NOMO-1 treated with DMSO at 0.1 percent for 48 hours (cell line): ENCODE measurements around the gene VEGFC.

Experiments
- DNase-seq: peaks from one replicate; lab custom pipeline; 2025; ENCODE audit not compliant: unreplicated experiment; lab: John Stamatoyannopoulos, UW

Gene VEGFC

GRCh38 chr4:176792326-176793059, at the start of gene VEGFC:
VEGFC (minus strand) TSS chr4:176792922; CDS start chr4:176792311, 611 bp downstream.
- DNase-seq: peak; percentile 46

GRCh38 chr4:176841711-176842112, 49.0 kb upstream of the VEGFC start:
- no peak for DNase-seq

GRCh38 chr4:176840166-176840565, 47.4 kb upstream of the VEGFC start:
- peak; percentile 72 for DNase-seq

- DNase-seq: no peak
Observed at GRCh38 chr4:176839656-176840055, 46.9 kb upstream of the VEGFC start.

GRCh38 chr4:176838601-176839433, 46.1 kb upstream of the VEGFC start:
- no peak for DNase-seq

- DNase-seq: no peak
Observed at GRCh38 chr4:176837169-176837895, 44.6 kb upstream of the VEGFC start.

GRCh38 chr4:176834531-176834930, 41.8 kb upstream of the VEGFC start:
- no peak for DNase-seq

- no peak for DNase-seq
Observed at GRCh38 chr4:176833400-176834175, 40.9 kb upstream of the VEGFC start.

- no peak for DNase-seq
Observed at GRCh38 chr4:176830971-176831370, 38.2 kb upstream of the VEGFC start.

- no peak for DNase-seq
Observed at GRCh38 chr4:176825586-176825985, 32.9 kb upstream of the VEGFC start.

- no peak for DNase-seq
Observed at GRCh38 chr4:176824645-176825366, 32.1 kb upstream of the VEGFC start.

GRCh38 chr4:176818531-176818930, 25.8 kb upstream of the VEGFC start:
- no peak for DNase-seq

- DNase-seq: no peak
Observed at GRCh38 chr4:176817204-176817603, 24.5 kb upstream of the VEGFC start.

GRCh38 chr4:176814770-176815169, 22.0 kb upstream of the VEGFC start:
- DNase-seq: no peak

- no peak for DNase-seq
Observed at GRCh38 chr4:176810481-176811249, 17.9 kb upstream of the VEGFC start.

GRCh38 chr4:176806778-176807375, 14.2 kb upstream of the VEGFC start:
- no peak for DNase-seq

- peak; percentile 18 for DNase-seq
Observed at GRCh38 chr4:176805155-176805554, 12.4 kb upstream of the VEGFC start.

- DNase-seq: no peak
Observed at GRCh38 chr4:176800891-176801534, 8.3 kb upstream of the VEGFC start.

GRCh38 chr4:176799653-176800052, 6.9 kb upstream of the VEGFC start:
- DNase-seq: no peak
